Keratinocyte (primary cell): ENCODE data around the gene DEPDC1.
A peak's percentile ranks its signal among the peaks of the same experiment; 100 is the strongest.

Source experiments
- EZH2 ChIP-seq: IDR thresholded peaks from one replicate; pipeline ENCODE4 v1.6.1; 2012; ENCODE audit warnings: inconsistent platforms, mild to moderate bottlenecking, low read length, moderate library complexity
- TF ChIP-seq, protein P1 (sequence below), 3 experiments: IDR thresholded peaks in 1 of 3; conservative IDR thresholded peaks in 1 of 3; optimal IDR thresholded peaks in 1 of 3; 2 replicates in 2 of 3; 3 replicates in 1 of 3; pipeline versions ENCODE3 to v1.5.1; 2011; ENCODE audit warnings: low read length in 3 of 3, mild to moderate bottlenecking in 3 of 3, moderate library complexity in 2 of 3, control low read depth in 1 of 3, inconsistent platforms in 1 of 3; ENCODE audit not compliant: insufficient read depth in 2 of 3; ENCODE audit errors: extremely low read depth in 1 of 3

DNA sequence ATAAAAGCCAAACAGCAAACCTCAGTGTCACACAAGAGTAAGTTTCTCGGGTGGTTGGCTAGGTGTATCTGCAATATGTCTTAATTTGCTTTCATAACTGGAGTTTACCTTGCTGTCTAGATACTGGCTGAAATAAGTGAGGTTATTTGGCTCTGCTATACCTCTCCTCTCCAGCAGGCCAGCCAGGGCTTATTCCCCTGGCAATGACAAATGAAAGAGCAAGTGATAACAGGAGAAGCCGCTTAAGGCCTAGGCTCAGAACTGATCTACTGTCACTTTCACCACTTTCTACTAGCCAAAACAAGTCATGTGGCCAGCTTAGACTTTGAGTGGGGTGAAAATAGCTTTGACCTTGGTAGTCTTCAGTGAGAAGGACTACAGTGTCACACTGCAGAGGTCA is 42.3 kb downstream of the DEPDC1 start:
- TF ChIP-seq, protein P1, sequence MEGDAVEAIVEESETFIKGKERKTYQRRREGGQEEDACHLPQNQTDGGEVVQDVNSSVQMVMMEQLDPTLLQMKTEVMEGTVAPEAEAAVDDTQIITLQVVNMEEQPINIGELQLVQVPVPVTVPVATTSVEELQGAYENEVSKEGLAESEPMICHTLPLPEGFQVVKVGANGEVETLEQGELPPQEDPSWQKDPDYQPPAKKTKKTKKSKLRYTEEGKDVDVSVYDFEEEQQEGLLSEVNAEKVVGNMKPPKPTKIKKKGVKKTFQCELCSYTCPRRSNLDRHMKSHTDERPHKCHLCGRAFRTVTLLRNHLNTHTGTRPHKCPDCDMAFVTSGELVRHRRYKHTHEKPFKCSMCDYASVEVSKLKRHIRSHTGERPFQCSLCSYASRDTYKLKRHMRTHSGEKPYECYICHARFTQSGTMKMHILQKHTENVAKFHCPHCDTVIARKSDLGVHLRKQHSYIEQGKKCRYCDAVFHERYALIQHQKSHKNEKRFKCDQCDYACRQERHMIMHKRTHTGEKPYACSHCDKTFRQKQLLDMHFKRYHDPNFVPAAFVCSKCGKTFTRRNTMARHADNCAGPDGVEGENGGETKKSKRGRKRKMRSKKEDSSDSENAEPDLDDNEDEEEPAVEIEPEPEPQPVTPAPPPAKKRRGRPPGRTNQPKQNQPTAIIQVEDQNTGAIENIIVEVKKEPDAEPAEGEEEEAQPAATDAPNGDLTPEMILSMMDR (optimal IDR thresholded peaks at IDR 0.05 in 1 of 3, IDR thresholded peaks at IDR 0.05 in 1 of 3, conservative IDR thresholded peaks at IDR 0.05 in 1 of 3; ENCODE audit: extremely low read depth in 1 of 3, insufficient read depth in 2 of 3, low read length in 3 of 3): peak; percentile 26 to 60 (median 42)
- no peak for TF ChIP-seq EZH2
